ENCODE results near the gene ARHGAP6.
"Not testable (repeated sequence)": the region's sequence is repeated elsewhere in the genome, so short reads cannot be mapped to it uniquely, and the experiment has no call there.

ARHGAP6 gene

GRCh38 chrX:11648705-11649519 is 16.8 kb downstream of the ARHGAP6 start:
- Histone ChIP-seq H3K36me3 (no peaks in the 10 kb centered on the region), H3K9me3 (no peaks in the 10 kb centered on the region), H3K9ac (no peak overlapping the region), H3K4me1 (no peaks in the 10 kb centered on the region), H3K27me3 (peaks cover 87% of the 10 kb centered on the region), H3K4me2 (no peak overlapping the region), H4K20me1 (no peaks in the 10 kb centered on the region; the same call in 1 of the 2 replicates), H3K27ac (no peak overlapping the region), H3K4me3 (no peak overlapping the region)
- TF ChIP-seq Cebpa-rat (IDR thresholded peaks at IDR 0.05): no peak

- no peak for TF ChIP-seq Cebpa-rat (IDR thresholded peaks at IDR 0.05)
- Histone ChIP-seq H3K27me3 (peaks cover 78% of the 10 kb centered on the region), H3K4me3 (no peak overlapping the region), H3K36me3 (no peaks in the 10 kb centered on the region), H3K9me3 (no peaks in the 10 kb centered on the region), H3K9ac (no peak overlapping the region), H3K27ac (no peak overlapping the region), H3K4me1 (no peaks in the 10 kb centered on the region), H4K20me1 (no peaks in the 10 kb centered on the region; the same call in 1 of the 2 replicates), H3K4me2 (no peak overlapping the region)
Measured at GRCh38 chrX:11647138-11647537, 18.6 kb downstream of the ARHGAP6 start.

GRCh38 chrX:11641349-11642065 is 24.2 kb downstream of the ARHGAP6 start:
- TF ChIP-seq Cebpa-rat (IDR thresholded peaks at IDR 0.05): no peak
- Histone ChIP-seq H3K9me3 (no peaks in the 10 kb centered on the region), H4K20me1 (no peaks in the 10 kb centered on the region; the same call in 1 of the 2 replicates), H3K9ac (no peak overlapping the region), H3K4me2 (no peak overlapping the region), H3K27me3 (peaks cover 85% of the 10 kb centered on the region), H3K4me1 (no peaks in the 10 kb centered on the region), H3K4me3 (no peak overlapping the region), H3K27ac (no peak overlapping the region), H3K36me3 (no peaks in the 10 kb centered on the region)

- H3K27ac ChIP-seq: no peak overlapping the region
- H3K4me2 ChIP-seq: no peak overlapping the region
- H3K9me3 ChIP-seq: no peaks in the 10 kb centered on the region
- H3K27me3 ChIP-seq: peaks cover 83% of the 10 kb centered on the region
- no peaks in the 10 kb centered on the region for H3K36me3 ChIP-seq
- no peaks in the 10 kb centered on the region; the same call in 1 of the 2 replicates for H4K20me1 ChIP-seq
- no peak overlapping the region for H3K9ac ChIP-seq
- TF ChIP-seq Cebpa-rat (IDR thresholded peaks at IDR 0.05): no peak
- no peaks in the 10 kb centered on the region for H3K4me1 ChIP-seq
- H3K4me3 ChIP-seq: no peak overlapping the region
Measured at GRCh38 chrX:11640089-11640488, 25.6 kb downstream of the ARHGAP6 start.

GRCh38 chrX:11632732-11633131 is 33.0 kb downstream of the ARHGAP6 start:
- H3K4me1 ChIP-seq: 0 out of 2 replicates have a peak, but pooled peaks cover 4% of the 10 kb centered on the region

GRCh38 chrX:11629593-11630211 is 36.0 kb downstream of the ARHGAP6 start:
- Histone ChIP-seq H3K9me3 (peaks cover 6% of the 10 kb centered on the region; the same call in 1 of the 2 replicates), H3K4me2 (no peak overlapping the region), H3K4me1 (0 out of 2 replicates have a peak, but pooled peaks cover 4% of the 10 kb centered on the region), H4K20me1 (no peaks in the 10 kb centered on the region), H3K27me3 (peaks cover 54% of the 10 kb centered on the region), H3K4me3 (no peak overlapping the region), H3K36me3 (no peaks in the 10 kb centered on the region), H3K27ac (no peak overlapping the region), H3K9ac (no peak overlapping the region)
- no peak for TF ChIP-seq Cebpa-rat (IDR thresholded peaks at IDR 0.05)

More at GRCh38 chrX:11632732-11633131, 33.0 kb downstream of the ARHGAP6 start:
- Histone ChIP-seq H3K27me3 (peaks cover 80% of the 10 kb centered on the region), H3K36me3 (no peaks in the 10 kb centered on the region), H3K4me2 (no peak overlapping the region), H4K20me1 (no peaks in the 10 kb centered on the region), H3K9me3 (no peaks in the 10 kb centered on the region), H3K4me3 (no peak overlapping the region), H3K27ac (no peak overlapping the region), H3K9ac (no peak overlapping the region)
- no peak for TF ChIP-seq Cebpa-rat (IDR thresholded peaks at IDR 0.05)

- Histone ChIP-seq H3K36me3 (no peaks in the 10 kb centered on the region), H3K9me3 (peaks cover 16% of the 10 kb centered on the region), H3K27ac (no peak overlapping the region), H3K4me1 (0 out of 2 replicates have a peak, but pooled peaks cover 4% of the 10 kb centered on the region), H3K4me3 (no peak overlapping the region), H3K27me3 (peaks cover 48% of the 10 kb centered on the region), H4K20me1 (no peaks in the 10 kb centered on the region), H3K9ac (no peak overlapping the region), H3K4me2 (no peak overlapping the region)
- no peak for TF ChIP-seq Cebpa-rat (IDR thresholded peaks at IDR 0.05)
Measured at GRCh38 chrX:11628399-11628798, 37.3 kb downstream of the ARHGAP6 start.

- Histone ChIP-seq H3K4me2 (no peak overlapping the region), H3K4me1 (0 out of 2 replicates have a peak, but pooled peaks cover 4% of the 10 kb centered on the region), H3K27ac (no peak overlapping the region), H3K9me3 (peaks cover 19% of the 10 kb centered on the region), H3K36me3 (no peaks in the 10 kb centered on the region), H4K20me1 (no peaks in the 10 kb centered on the region), H3K9ac (no peak overlapping the region), H3K4me3 (no peak overlapping the region), H3K27me3 (peaks cover 38% of the 10 kb centered on the region)
- TF ChIP-seq Cebpa-rat (IDR thresholded peaks at IDR 0.05): no peak
Measured at GRCh38 chrX:11626351-11626750, 39.4 kb downstream of the ARHGAP6 start.

GRCh38 chrX:11619441-11619840 is 46.3 kb downstream of the ARHGAP6 start:
- H3K4me3 ChIP-seq: no peak overlapping the region
- no peak overlapping the region for H3K9ac ChIP-seq
- peaks cover 38% of the 10 kb centered on the region for H3K9me3 ChIP-seq
- H4K20me1 ChIP-seq: no peaks in the 10 kb centered on the region
- no peaks in the 10 kb centered on the region for H3K36me3 ChIP-seq
- TF ChIP-seq Cebpa-rat (IDR thresholded peaks at IDR 0.05): no peak
- no peak overlapping the region for H3K27ac ChIP-seq
- no peaks in the 10 kb centered on the region for H3K4me1 ChIP-seq
- peaks cover 76% of the 10 kb centered on the region for H3K27me3 ChIP-seq
- no peak overlapping the region for H3K4me2 ChIP-seq

GRCh38 chrX:11614253-11614652 is 51.5 kb downstream of the ARHGAP6 start:
- H3K9ac ChIP-seq, H3K4me3 ChIP-seq, H3K4me1 ChIP-seq, H4K20me1 ChIP-seq, H3K36me3 ChIP-seq, H3K4me2 ChIP-seq, H3K27ac ChIP-seq: not testable (repeated sequence)
- peaks cover 41% of the 10 kb centered on the region for H3K9me3 ChIP-seq
- peaks cover 85% of the 10 kb centered on the region for H3K27me3 ChIP-seq

Measured in BLaER1 (cell line).